Uterus (tissue), 2 donors: ENCODE results near the gene EIPR1.

Source experiments
- POLR2A ChIP-seq, 2 donors: fragments of 450-650 bp; IDR thresholded peaks; one replicate each; pipeline ENCODE4 v1.6.1; 2016; ENCODE audit warnings: antibody characterized with exemption in 2 of 2, mild to moderate bottlenecking in 1 of 2, moderate library complexity in 1 of 2
- TF ChIP-seq, protein P1 (sequence below), 4 experiments: fragments of 200-600 bp in 2 of 4; fragments of 450-650 bp in 2 of 4; sonication (generic) in 2 of 4; IDR thresholded peaks; one replicate each; pipeline ENCODE4 v1.5.1; 2016 to 2019; ENCODE audit warnings: antibody characterized with exemption in 4 of 4, mild to moderate bottlenecking in 2 of 4, moderate library complexity in 1 of 4

GRCh38 chr2:3386448-3386958 lies 8.9 kb upstream of the EIPR1 start:
- TF ChIP-seq POLR2A (IDR thresholded peaks at IDR 0.05) = no peak
- TF ChIP-seq, protein P1, sequence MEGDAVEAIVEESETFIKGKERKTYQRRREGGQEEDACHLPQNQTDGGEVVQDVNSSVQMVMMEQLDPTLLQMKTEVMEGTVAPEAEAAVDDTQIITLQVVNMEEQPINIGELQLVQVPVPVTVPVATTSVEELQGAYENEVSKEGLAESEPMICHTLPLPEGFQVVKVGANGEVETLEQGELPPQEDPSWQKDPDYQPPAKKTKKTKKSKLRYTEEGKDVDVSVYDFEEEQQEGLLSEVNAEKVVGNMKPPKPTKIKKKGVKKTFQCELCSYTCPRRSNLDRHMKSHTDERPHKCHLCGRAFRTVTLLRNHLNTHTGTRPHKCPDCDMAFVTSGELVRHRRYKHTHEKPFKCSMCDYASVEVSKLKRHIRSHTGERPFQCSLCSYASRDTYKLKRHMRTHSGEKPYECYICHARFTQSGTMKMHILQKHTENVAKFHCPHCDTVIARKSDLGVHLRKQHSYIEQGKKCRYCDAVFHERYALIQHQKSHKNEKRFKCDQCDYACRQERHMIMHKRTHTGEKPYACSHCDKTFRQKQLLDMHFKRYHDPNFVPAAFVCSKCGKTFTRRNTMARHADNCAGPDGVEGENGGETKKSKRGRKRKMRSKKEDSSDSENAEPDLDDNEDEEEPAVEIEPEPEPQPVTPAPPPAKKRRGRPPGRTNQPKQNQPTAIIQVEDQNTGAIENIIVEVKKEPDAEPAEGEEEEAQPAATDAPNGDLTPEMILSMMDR (IDR thresholded peaks at IDR 0.05) = no peak
